H1 (cell line): ENCODE results near the gene MTMR2. TPM values are rescaled to one million over a fixed set of nuclear protein-coding genes. Genes with fewer than 3 reads are reported as not detected.

Experiments used
- BCL11A ChIP-seq, 2 experiments: IDR thresholded peaks; one replicate each; pipeline ENCODE4 v1.6.1; 2011; ENCODE audit warnings: low read depth in 2 of 2, low read length in 2 of 2, mild to moderate bottlenecking in 2 of 2
- CHD7 ChIP-seq: fragments of 300-600 bp; sonication (generic); IDR thresholded peaks from 2 replicates; pipeline ENCODE4 v1.7.1; 2012; ENCODE audit warnings: low read length, moderate library complexity, mild to moderate bottlenecking, inconsistent platforms; ENCODE audit not compliant: insufficient replicate concordance
- GABPA ChIP-seq: IDR thresholded peaks from 2 replicates; pipeline ENCODE4 v1.6.1; 2011; ENCODE audit warnings: mild to moderate bottlenecking, low read length, moderate library complexity, borderline replicate concordance; ENCODE audit not compliant: insufficient read depth
- HDAC2 ChIP-seq, 2 experiments: fragments of 300-600 bp in 1 of 2; sonication (generic) in 1 of 2; IDR thresholded peaks; 2 replicates each; pipeline ENCODE4 v1.6.1; 2011 to 2012; ENCODE audit warnings: low read depth in 2 of 2, low read length in 2 of 2, mild to moderate bottlenecking in 2 of 2, moderate library complexity in 2 of 2, borderline replicate concordance in 1 of 2, inconsistent platforms in 1 of 2
- HDAC6 ChIP-seq: IDR thresholded peaks from one replicate; pipeline ENCODE4 v1.7.1; 2012; ENCODE audit warnings: low read depth, mild to moderate bottlenecking, inconsistent platforms, low read length, moderate library complexity
- MAX ChIP-seq: IDR thresholded peaks from 2 replicates; pipeline ENCODE4 v1.6.1; 2012; ENCODE audit warnings: inconsistent platforms
- POLR2AphosphoS5 ChIP-seq: IDR thresholded peaks from 2 replicates; pipeline ENCODE4 v1.6.1; 2011; ENCODE audit warnings: low read depth, low read length
- SIRT6 ChIP-seq: IDR thresholded peaks from one replicate; pipeline ENCODE4 v1.7.1; 2012; ENCODE audit warnings: low read length, inconsistent platforms
- SIX5 ChIP-seq: IDR thresholded peaks from 2 replicates; pipeline ENCODE4 v1.6.1; 2011; ENCODE audit warnings: mild to moderate bottlenecking, low read depth, low read length
- YY1 ChIP-seq: IDR thresholded peaks from 2 replicates; pipeline ENCODE4 v1.6.1; 2011; ENCODE audit warnings: low read depth, mild to moderate bottlenecking, low read length
- polyA plus RNA-seq, 7 experiments: library from polyadenylated mRNA; depleted of rRNA in 3 of 7; stranded (reverse) in 5 of 7; unstranded in 2 of 7; fragments of >200 nt in 5 of 7; fragments of 200-250 nt in 2 of 7; gene quantifications; 1 replicate in 5 of 7; 2 replicates in 1 of 7; 4 replicates in 1 of 7; pipeline versions ENCODE4 v1.2.1 to v1.2.3, GENCODE V29; 2011 to 2013; ENCODE audit warnings: missing spikeins in 2 of 7, mixed read lengths in 2 of 7
- total RNA-seq: library from RNA; stranded (reverse); fragmentation: NEBNext Ultra II Directional; extraction: Animal tissue kit (Norgen Biotek cat#: 25700); gene quantifications from 2 replicates; pipeline ENCODE4 v1.2.1, GENCODE V29; 2021

MTMR2 gene
- total and polyA plus RNA-seq, 2 of the 8 experiments (the other 6 are each of a cell fraction or from before 2014, with no cell fraction given): 16.7 to 52.9 TPM

GRCh38 chr11:95933594-95933993 lies 9.7 kb upstream of the MTMR2 start (continued):
- TF ChIP-seq CHD7 (no peak), POLR2AphosphoS5 (no peak), BCL11A (IDR thresholded peaks at IDR 0.05; ENCODE audit: low read depth in 2 of 2, low read length in 2 of 2) (no peak), YY1 (no peak), MAX (no peak), SIX5 (no peak), HDAC2 (IDR thresholded peaks at IDR 0.05; ENCODE audit: borderline replicate concordance in 1 of 2, low read depth in 2 of 2, low read length in 2 of 2) (no peak), SIRT6 (no peak), HDAC6 (no peak), GABPA (no peak)
- TF ChIP-seq, all 59 proteins: peak for 0
